ENCODE measurements around the gene ADARB2.

Gene ADARB2

GRCh38 chr10:1132584-1132983, 604.7 kb downstream of the ADARB2 start:
- no peak for DNase-seq

GRCh38 chr10:1130995-1131790, 606.1 kb downstream of the ADARB2 start:
- no peak for DNase-seq

- DNase-seq: no peak
Observed at GRCh38 chr10:1130226-1130625, 607.1 kb downstream of the ADARB2 start.

GRCh38 chr10:1128649-1129048, 608.7 kb downstream of the ADARB2 start:
- no peak for DNase-seq

GRCh38 chr10:1128115-1128514, 609.2 kb downstream of the ADARB2 start:
- no peak for DNase-seq

- no peak for DNase-seq
Observed at GRCh38 chr10:1127629-1128028, 609.7 kb downstream of the ADARB2 start.
